Measurements from ENCODE around the gene MRPL20.

The MRPL20 gene

DNA sequence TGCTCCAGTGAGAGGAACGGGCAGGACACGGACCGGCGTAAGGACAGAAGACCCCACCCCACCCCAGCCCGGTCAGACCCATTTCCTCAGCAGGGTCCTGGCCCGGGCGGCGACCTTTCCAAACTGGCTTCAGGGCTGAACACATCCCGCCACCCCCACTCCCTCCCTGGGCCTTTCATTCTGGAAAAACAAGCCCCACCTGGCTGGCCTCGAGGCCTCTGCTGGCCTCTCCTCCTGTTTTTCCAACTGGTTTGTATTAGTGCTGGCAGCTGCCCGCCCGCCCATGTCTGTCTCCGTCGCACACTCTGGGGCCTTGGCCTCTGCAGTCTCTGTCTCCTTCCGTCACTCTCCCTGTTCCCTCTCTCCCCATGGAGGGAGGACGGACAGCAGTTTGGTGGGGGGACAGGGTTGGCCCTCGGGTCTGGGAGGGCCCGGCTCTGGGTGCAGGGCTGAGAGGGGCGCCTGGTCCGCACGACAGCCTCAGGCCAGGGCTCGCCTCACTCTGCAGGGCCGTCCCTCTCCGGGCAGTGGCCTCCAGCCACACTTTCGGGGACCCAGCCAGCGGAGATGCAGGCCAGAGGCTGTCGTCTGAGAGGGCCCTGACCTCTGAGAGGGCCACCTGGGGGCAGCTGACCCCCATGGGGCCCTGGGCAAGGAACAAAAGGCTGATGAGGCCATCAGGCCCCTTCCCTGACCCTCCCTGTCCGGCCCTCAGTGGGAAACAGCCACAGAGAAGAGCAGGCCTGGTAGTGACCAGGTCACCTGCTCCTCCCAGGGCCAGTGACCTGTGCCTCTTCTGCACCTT is 47.2 kb downstream of the MRPL20 start:
- no peak for DNase-seq

DNA sequence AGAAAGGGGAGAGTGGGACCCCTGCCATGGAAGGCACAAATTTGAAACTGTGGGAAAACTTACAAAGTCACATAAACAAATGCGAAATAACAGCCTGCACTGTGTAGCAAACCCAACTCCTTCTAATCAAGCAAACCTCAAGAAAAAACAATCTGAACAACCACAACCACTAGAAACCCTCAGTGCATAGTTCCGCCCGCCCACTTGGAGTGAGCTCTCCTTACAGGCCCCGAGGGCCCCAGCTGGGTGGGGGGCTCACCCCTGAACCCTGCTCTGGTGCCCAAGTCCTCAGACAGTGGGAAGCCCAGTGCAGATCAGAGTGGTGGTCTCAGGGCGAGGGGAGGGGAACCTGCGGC is 47.8 kb downstream of the MRPL20 start:
- DNase-seq = no peak

DNA sequence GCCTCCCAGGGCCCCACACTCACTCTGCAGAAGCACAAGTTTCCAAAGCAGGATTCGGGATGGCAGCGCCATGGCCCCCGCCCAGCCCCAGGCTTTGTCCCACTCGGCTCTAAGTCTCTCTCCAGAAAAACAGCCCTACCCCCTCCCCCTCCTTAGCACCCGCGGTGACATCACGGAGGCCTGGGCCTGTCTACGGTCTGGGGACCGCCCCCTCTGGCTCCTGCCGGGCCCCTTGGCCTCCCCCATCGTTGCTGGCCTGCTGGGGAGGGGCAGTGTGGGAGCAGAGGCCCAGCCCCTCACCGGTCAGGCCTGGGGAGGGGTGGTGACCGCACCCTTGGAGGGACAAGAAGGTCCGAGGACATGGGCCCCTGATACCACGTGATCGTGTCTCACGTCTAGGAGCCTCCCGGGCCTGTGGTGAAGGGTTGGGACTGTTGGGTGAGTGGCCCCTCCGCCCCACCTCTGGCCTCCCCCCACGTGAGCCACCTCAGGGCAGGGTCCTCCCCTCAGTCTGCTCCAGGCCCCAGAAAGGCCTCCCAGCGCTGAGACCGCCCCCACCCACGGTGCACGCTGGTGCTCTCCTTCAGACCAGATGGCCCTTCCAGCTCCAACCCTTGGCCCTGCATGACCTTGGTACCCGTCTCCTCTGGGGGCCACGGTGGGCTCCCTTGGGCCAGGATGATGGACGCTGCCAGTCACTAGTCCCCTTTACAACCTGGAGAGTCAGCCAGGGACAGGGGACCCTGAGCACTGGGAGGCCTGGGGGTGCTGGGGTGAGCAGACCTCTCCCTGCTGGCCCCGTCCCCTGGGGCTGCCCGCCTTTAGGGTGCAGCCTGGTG is 48.4 kb downstream of the MRPL20 start, which contains the start of gene MXRA8:
Gene MXRA8, minus strand, starts transcription at position 123 of the 839 bp plus-strand sequence. Its CDS starts 51 bp downstream, at position 72.
- no peak for DNase-seq

DNA sequence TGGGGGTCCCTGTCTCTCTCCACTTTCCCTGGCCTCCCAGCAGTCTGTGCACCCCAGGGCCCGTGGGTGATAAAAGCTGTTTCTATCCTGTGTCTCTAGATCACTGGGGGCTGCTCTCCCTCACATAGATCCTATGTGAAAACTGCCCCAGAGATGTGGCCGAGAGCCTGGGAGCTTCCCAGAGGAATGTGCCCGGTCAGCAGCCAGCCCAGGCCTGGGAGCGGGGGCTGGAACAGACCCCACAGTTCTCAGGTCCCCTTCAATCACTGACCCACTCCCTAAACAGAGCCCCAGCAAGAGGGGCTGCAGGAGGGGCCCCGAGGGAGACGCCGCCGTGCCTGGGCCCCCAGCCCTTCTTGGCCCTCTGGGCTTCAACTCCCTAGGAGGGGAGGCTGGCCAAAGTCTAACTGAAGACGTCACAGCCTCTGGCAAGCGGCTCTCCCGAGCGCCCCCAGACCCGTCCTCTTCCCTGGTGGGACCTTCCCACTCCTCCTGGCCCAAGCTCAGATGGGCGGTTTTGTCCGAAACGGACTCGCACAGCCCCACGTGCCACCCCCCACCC is 49.1 kb downstream of the MRPL20 start:
- no peak for DNase-seq

DNA sequence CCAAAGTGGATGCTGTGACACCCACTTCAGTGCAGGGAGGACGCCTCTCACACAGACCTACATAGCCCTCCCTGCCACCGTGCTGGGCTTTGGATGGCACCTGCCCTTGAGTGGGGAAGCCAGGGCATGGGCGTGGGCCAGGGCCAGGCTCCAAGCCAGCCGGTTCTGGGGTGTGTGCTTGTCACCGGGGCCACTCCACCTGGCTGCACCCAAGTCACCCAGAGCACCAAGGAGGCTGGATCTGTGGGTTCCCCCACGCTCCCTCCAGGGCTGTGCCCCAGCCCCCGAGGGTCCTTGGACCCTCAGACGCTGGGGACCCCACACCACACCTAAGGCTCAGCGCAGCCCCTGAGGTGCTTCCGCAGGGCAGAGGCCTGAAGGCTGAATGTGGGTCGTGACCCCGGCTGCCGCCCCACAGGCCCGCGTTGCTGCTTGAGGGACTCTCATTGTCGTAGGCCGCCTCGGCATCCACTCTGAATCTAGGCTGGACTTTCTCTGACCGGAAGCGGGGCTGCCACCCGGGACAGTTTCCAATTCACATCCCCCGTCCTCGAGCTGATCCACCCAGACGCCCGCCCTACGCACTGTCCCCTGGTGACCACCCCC is 50.2 kb downstream of the MRPL20 start:
- no peak for DNase-seq

DNA sequence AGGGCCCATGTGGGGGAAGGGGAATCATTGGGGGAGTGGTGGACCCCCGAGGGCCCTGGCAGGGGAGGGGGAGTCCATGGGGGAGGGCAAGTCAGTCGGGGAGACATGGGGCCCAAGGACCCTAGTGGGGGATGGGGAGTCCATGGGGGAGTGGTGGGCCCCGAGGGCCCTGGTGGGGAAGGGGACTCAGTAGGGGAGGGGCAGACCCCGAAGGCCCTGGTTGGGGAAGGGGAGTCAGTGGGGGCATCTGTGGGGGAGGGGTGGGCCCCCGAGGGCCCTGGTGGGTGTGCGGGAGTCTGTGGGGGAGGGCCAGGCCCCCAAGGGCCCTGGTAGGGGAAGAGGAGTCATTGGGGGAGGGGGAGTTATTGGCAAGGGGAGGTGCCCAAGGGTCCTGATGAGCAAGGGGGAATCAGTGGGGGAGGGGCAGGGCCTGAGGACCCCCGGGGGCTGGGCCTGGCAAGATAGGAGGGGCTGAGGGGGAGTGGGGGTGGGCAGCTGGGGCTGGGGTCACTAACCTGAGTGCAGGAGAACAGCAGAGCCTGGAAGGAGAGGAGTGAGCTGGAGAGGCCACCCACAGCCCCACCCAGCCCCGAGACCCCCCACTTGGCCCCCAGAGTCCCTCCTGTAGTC is 50.8 kb downstream of the MRPL20 start:
- DNase-seq = no peak

DNA sequence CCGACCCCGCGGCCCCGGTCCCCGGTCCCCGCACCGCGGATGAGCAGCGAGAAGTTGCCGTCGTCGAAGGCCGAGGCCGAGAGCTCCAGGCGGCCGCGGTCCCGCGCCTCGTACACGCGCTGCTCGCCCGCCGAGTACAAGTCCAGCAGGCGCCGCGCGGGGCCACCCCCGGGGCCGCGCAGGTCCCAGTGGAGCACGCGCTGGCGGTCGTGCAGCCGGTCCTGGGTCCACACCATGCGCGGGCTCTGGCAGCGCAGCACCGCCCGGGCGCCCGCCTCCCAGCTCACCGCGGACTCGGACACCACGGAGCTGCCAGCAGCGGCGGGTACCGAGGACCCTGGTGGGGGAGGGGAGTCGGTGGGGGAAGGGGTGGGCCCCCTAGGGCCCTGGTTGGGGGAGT is 51.7 kb downstream of the MRPL20 start:
- no peak for DNase-seq

DNA sequence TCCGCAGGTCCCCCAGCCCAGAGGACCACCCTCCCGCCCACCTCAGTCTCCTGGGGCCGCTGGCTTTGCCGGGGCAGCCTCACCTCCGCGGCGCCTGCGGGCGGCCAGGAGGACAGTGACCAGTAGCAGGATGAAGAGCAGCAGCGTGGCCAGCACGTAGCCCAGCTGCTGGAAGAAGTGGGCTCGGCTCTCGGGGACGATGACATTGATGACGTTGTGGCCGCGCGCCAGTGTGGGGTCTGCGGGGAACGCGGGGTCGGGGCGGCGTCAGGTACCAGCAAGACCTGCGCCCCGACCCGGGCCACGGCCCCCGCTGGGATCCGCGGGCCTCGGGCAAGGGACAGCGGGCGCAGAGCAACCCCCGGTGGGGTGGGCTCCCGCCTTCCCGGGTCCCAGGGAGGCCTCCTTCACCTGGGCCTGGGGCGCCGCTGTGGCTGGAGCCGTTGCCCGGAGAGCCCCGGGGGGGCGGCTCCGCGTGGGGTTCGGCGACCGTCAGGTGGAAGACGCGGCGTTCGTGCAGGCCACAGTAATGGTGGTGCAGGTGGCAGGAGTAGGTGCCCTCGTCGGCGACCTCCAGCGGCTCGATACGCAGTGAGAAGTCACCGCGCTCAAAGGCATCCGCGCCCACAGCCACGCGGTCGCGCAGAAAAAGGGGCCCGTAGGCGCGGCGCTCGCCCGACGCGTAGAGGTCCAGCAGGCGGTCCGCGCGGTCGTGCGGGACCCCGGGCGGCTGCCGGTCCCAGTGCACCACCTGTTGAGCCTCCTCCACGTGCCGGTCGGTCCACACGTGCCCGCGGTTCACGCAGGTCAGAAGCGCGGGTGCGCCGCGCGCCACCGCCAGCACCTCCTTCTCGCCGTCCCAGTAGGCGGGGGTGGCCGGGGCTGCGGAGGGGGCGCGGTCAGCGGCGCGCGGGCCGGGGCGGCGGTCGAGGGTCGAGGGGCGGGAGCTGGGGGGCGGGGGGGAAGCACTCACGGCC is 52.5 kb downstream of the MRPL20 start:
- no peak for DNase-seq

DNA sequence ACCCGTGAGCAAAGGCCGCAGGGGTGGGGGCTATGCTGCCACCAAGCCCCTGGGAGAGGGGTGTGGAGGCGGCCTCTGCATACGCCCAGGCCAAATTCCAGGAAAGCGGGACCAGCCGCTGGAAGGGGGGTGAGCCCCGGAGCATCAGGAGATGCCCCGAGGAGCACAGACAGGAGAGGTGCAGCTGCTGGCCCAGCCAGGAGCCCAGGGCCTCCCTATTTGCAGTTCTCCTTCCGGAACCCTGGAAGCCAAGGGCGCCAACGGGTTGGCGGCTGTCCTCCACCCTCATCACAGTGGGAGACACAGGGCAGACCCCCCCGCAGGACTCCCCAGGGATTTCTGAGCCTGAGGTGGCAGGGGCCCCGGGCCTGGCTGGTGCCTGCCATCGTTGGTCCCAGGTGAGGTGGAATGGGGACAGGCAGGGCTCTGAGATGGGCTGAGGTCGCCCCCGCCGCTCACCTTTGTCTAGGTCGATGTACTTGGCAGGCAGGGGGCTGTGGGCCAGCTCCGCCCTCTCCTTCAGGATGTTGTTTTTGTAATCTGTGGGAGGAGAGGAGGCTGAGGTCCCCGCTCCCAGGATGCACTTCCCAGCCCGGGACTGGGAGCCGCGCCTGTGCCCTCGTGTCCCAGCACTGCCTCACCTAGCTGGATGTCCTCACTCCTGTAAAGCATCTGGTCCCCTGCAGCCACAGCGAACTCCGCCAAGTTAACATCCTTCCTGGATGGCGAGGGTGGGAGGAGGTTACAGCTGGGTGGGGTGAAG is 53.5 kb downstream of the MRPL20 start:
- no peak for DNase-seq

DNA sequence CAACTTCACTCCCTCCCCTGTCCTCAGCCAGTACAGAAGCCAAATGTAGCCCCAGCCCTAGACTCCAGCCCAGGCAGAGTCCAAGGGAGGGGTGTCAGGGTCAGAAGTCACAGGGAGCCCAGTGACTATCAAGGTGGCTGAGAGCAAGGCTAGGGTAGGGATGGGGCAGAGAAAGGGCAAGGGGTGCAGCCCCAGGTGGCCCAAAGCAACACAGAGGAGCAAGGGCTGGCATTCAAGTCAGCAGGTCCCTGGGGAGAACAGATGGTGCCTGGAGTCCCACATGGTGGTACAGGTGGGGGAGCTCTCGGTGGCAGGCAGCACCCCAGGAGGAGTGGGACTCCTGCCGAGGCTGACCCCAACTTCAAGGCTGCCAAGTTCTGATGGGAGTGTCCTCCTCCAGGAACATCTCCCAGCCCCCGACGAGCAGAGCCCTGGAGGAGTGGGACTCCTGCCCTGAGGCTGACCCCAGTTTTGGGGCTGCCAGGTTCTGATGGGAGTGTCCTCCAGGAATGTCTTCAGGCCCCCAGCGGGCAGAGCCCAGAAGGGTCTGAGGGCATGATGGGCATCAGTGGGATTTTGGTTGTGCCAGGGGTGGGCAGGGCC is 54.2 kb downstream of the MRPL20 start:
- no peak for DNase-seq
